ENCODE data around the gene PCBD2.

PCBD2 gene

DNA sequence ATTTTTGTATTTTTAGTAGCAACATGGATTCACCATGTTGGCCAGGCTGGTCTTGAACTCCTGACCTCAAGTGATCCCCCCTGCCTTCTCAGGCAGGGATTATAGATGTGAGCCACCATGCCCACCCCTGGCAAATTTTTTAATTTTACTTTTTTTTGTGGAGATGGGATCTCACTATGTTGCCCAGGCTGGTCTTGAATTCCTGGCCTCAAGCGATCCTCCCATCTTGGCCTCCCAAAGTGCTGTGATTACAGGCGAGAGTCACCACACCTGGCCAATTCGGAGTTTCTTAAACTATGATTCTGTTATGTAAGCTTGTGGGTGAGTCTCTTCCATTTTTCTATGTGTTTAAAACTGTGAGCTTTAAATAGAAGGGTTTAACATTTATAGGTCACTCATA is 27.6 kb downstream of the PCBD2 start:
- TF ChIP-seq ZFX (IDR thresholded peaks at IDR 0.05) (no peak), CTCF (conservative IDR thresholded peaks at IDR 0.05) (no peak)

DNA sequence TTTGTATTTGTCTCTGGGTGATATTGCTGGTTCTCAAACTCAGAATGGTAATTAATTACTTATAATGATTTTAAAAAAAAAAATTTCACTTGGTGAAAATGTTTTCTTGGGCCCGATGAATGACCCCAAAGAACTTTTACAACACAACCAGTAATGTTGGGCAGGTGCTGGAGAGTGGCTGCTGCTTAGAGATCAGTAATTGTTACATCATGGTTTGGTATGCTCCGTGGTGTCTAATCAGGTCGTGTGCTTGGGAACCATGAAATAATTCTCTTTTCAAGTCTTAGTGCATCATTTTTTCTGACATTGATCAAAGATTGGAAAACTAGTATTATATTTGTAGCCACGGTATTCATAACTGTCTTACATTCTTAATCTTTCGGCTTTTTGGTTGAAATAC is 29.3 kb downstream of the PCBD2 start:
- no peak overlapping the region for H3K27ac ChIP-seq
- TF ChIP-seq CTCF (conservative IDR thresholded peaks at IDR 0.05) (no peak), ZFX (IDR thresholded peaks at IDR 0.05) (no peak)

More for the DNA sequence above, 27.6 kb downstream of the PCBD2 start:
- H3K27ac ChIP-seq = no peak overlapping the region

- TF ChIP-seq CTCF (conservative IDR thresholded peaks at IDR 0.05) (no peak), ZFX (IDR thresholded peaks at IDR 0.05) (no peak)
- H3K27ac ChIP-seq = peak overlapping the region; percentile 29; the same call in 1 of the 2 replicates
Measured at GRCh38 chr5:134935711-134936602, 31.0 kb downstream of the PCBD2 start.

DNA sequence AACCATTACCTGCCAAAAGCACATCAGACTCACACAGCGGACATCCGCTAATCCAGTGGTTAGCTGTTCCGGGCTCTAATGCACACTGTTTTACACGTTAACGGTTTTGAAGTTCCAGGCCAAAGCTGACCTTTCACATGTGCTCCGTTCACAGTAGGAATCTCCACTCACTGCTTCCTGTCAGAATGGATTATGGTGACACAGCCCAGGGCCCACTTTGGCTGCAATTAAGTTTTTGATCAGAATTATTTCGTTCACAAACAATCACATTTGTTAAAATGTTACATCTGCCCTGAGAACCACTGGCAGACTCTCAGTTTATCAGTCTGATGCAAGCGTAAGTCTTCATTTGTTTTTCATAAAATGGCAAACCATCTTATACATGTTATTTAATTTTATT is 32.6 kb downstream of the PCBD2 start:
- no peak for TF ChIP-seq ZFX (IDR thresholded peaks at IDR 0.05)
- TF ChIP-seq CTCF (conservative IDR thresholded peaks at IDR 0.05) = no peak
- H3K27ac ChIP-seq = no peak overlapping the region

DNA sequence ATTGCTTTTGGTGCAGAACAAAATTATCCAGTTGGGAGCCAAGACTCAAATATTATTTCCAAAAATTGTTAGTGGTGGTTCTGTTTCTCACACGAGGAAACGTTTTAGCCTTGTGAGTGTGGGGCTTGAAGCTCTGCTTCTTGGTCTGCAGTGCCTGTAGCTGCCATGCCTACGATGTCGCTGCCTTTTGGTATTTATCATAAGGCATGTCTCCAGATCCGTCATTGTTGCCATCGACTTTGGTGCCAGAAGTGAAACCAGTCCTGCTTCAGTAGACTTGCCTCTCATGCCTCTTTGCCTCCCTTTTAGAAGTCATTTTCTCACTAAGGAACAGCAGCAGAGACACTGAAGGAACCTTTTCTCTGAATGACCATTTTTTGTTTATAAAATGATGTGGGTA is 33.1 kb downstream of the PCBD2 start:
- H3K27ac ChIP-seq = no peak overlapping the region
- TF ChIP-seq ZFX (IDR thresholded peaks at IDR 0.05) (no peak), CTCF (conservative IDR thresholded peaks at IDR 0.05) (no peak)

GRCh38 chr5:134939500-134939899 is 34.6 kb downstream of the PCBD2 start:
- no peak overlapping the region for H3K27ac ChIP-seq
- TF ChIP-seq CTCF (conservative IDR thresholded peaks at IDR 0.05) (no peak), ZFX (IDR thresholded peaks at IDR 0.05) (no peak)

GRCh38 chr5:134943547-134943946 is 38.6 kb downstream of the PCBD2 start:
- H3K27ac ChIP-seq = no peak overlapping the region
- no peak for TF ChIP-seq ZFX (IDR thresholded peaks at IDR 0.05)

GRCh38 chr5:134944630-134945029 is 39.7 kb downstream of the PCBD2 start:
- TF ChIP-seq ZFX (IDR thresholded peaks at IDR 0.05) (no peak), CTCF (conservative IDR thresholded peaks at IDR 0.05) (no peak)
- H3K27ac ChIP-seq = no peak overlapping the region
